HEK293T (cell line): ENCODE results near the gene PFDN1.

ENCODE experiments used
- CTCF ChIA-PET: fragments of 350-600 bp; formaldehyde crosslinking; extraction: SDS; loops from one replicate; lab custom pipeline; 2021; ENCODE audit warnings: antibody characterized with exemption, inconsistent platforms; lab: Yijun Ruan, JAX
- POLR2A ChIA-PET: fragments of 350-600 bp; formaldehyde crosslinking; extraction: SDS; loops from one replicate; lab custom pipeline; 2020; ENCODE audit warnings: antibody characterized with exemption, inconsistent platforms; lab: Yijun Ruan, JAX
- DNase-seq: peaks from one replicate; pipeline ENCODE4 v3.0.0; 2012; ENCODE audit warnings: mixed read lengths; ENCODE audit errors: extremely low spot score
- ARNT ChIP-seq: fragments of 450-650 bp; IDR thresholded peaks from 2 replicates; pipeline ENCODE4 v1.6.1; 2017; ENCODE audit warnings: mild to moderate bottlenecking
- BHLHE40 ChIP-seq: fragments of 450-650 bp; IDR thresholded peaks from 2 replicates; pipeline ENCODE4 v1.6.1; 2016; ENCODE audit warnings: mild to moderate bottlenecking, moderate library complexity, borderline replicate concordance
- CTBP1 ChIP-seq: fragments of 450-650 bp; IDR thresholded peaks from 2 replicates; pipeline ENCODE4 v1.6.1; 2016; ENCODE audit warnings: borderline replicate concordance
- ELF4 ChIP-seq: fragments of 450-650 bp; IDR thresholded peaks from 2 replicates; pipeline ENCODE4 v1.6.1; 2017; ENCODE audit warnings: antibody characterized with exemption
- FOXA1 ChIP-seq: fragments of 450-650 bp; IDR thresholded peaks from 2 replicates; pipeline ENCODE4 v1.6.1; 2016; ENCODE audit warnings: mild to moderate bottlenecking
- FOXK2 ChIP-seq: fragments of 450-650 bp; IDR thresholded peaks from 2 replicates; pipeline ENCODE4 v1.6.1; 2016; ENCODE audit warnings: mild to moderate bottlenecking
- FOXM1 ChIP-seq: fragments of 450-650 bp; IDR thresholded peaks from 2 replicates; pipeline ENCODE4 v1.6.1; 2017; ENCODE audit warnings: mild to moderate bottlenecking, borderline replicate concordance
- HDGF ChIP-seq: fragments of 450-650 bp; IDR thresholded peaks from 2 replicates; pipeline ENCODE4 v1.6.1; 2017; ENCODE audit warnings: antibody characterized with exemption, borderline replicate concordance
- L3MBTL2 ChIP-seq: fragments of 450-650 bp; conservative IDR thresholded peaks from 2 replicates; pipeline ENCODE4 v1.6.1; 2016; ENCODE audit warnings: mild to moderate bottlenecking
- LEF1 ChIP-seq: fragments of 450-650 bp; IDR thresholded peaks from 2 replicates; pipeline ENCODE4 v1.6.1; 2017; ENCODE audit warnings: mild to moderate bottlenecking, borderline replicate concordance
- NFRKB ChIP-seq: fragments of 450-650 bp; IDR thresholded peaks from 2 replicates; pipeline ENCODE4 v1.6.1; 2016; ENCODE audit warnings: mild to moderate bottlenecking, moderate library complexity
- SP1 ChIP-seq: fragments of 450-650 bp; IDR thresholded peaks from 2 replicates; pipeline ENCODE4 v1.6.1; 2017
- SUZ12 ChIP-seq: fragments of 450-650 bp; IDR thresholded peaks from 2 replicates; pipeline ENCODE4 v1.6.1; 2016; ENCODE audit warnings: mild to moderate bottlenecking
- TARDBP ChIP-seq: fragments of 450-650 bp; IDR thresholded peaks from 2 replicates; pipeline ENCODE4 v1.6.1; 2016
- ZNF384 ChIP-seq: fragments of 450-650 bp; IDR thresholded peaks from 2 replicates; pipeline ENCODE4 v1.6.1; 2016
- TF ChIP-seq, protein P1 (sequence below): fragments of 450-650 bp; IDR thresholded peaks from 2 replicates; pipeline ENCODE4 v1.6.1; 2016

PFDN1 gene

GRCh38 chr5:140259500-140259899 is 43.4 kb downstream of the PFDN1 start:
- POLR2A ChIA-PET = no interaction called here

GRCh38 chr5:140258873-140259272 is 44.0 kb downstream of the PFDN1 start:
- CTCF ChIA-PET = interaction anchor here (1.2 kb wide), 1 partner anchor 87 kb away, joined by 3 read pairs; the partner anchor contains the start of gene HBEGF

More at GRCh38 chr5:140259500-140259899, 43.4 kb downstream of the PFDN1 start:
- DNase-seq = no peak
- CTCF ChIA-PET = interaction anchor here (3.4 kb wide), 1 partner anchor 15 kb away, joined by 26 read pairs; no protein-coding TSS in a partner anchor
- TF ChIP-seq CTBP1 (no peak), SP1 (no peak), FOXA1 (no peak), FOXK2 (no peak), TARDBP (no peak), ELF4 (no peak), ZNF384 (no peak), ARNT (no peak), NFRKB (no peak), FOXM1 (no peak), HDGF (no peak), L3MBTL2 (no peak), BHLHE40 (no peak), SUZ12 (no peak), LEF1 (no peak)
- TF ChIP-seq, protein P1, sequence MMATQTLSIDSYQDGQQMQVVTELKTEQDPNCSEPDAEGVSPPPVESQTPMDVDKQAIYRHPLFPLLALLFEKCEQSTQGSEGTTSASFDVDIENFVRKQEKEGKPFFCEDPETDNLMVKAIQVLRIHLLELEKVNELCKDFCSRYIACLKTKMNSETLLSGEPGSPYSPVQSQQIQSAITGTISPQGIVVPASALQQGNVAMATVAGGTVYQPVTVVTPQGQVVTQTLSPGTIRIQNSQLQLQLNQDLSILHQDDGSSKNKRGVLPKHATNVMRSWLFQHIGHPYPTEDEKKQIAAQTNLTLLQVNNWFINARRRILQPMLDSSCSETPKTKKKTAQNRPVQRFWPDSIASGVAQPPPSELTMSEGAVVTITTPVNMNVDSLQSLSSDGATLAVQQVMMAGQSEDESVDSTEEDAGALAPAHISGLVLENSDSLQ = no peak

DNA sequence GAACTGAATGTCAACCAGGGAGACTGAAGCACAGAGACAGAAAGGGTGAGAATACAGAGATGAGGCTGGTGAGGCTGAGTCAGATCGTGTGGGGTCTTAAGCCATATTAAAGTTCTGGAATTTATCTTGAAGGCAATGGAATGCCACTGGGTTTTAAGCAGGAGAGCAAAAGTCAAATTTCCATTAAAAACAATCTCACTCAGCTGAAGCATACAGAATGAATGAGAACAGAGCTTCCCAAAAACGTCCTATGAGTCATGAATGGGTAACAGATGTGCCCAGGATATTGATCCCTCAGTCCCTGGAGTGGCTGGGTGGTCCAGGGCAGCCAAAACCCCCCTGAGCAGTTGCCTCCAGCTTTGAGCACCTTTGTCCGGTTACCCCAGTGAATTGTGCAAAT is 44.9 kb downstream of the PFDN1 start:
- ChIA-PET POLR2A (no interaction called here), CTCF (interaction anchor here (1.2 kb wide), 1 partner anchor 88 kb away, joined by 3 read pairs; the partner anchor contains the start of gene HBEGF)
- TF ChIP-seq CTBP1 (no peak), FOXM1 (no peak), TARDBP (no peak), LEF1 (no peak), FOXA1 (no peak), BHLHE40 (no peak)
- DNase-seq = no peak

More at GRCh38 chr5:140258873-140259272, 44.0 kb downstream of the PFDN1 start:
- POLR2A ChIA-PET = no interaction called here
- TF ChIP-seq ARNT = no peak
- TF ChIP-seq CTBP1 = no peak
- TF ChIP-seq L3MBTL2 = no peak
- TF ChIP-seq FOXM1 = no peak
- TF ChIP-seq, protein P1 = no peak
- no peak for TF ChIP-seq NFRKB
- TF ChIP-seq LEF1 = no peak
- TF ChIP-seq ELF4 = no peak
- no peak for TF ChIP-seq HDGF
- TF ChIP-seq FOXK2 = no peak
- no peak for TF ChIP-seq FOXA1
- no peak for DNase-seq

- no peak for TF ChIP-seq FOXK2
- no peak for TF ChIP-seq FOXM1
- TF ChIP-seq SP1 = no peak
- ChIA-PET CTCF (interaction anchor here (1.4 kb wide), 1 partner anchor 12 kb away, joined by 5 read pairs; no protein-coding TSS in a partner anchor), POLR2A (interaction anchor here (0.9 kb wide), 1 partner anchor 11 kb away, joined by 5 read pairs; no protein-coding TSS in a partner anchor)
- no peak for DNase-seq
Observed at GRCh38 chr5:140256726-140257125, 46.2 kb downstream of the PFDN1 start.

DNA sequence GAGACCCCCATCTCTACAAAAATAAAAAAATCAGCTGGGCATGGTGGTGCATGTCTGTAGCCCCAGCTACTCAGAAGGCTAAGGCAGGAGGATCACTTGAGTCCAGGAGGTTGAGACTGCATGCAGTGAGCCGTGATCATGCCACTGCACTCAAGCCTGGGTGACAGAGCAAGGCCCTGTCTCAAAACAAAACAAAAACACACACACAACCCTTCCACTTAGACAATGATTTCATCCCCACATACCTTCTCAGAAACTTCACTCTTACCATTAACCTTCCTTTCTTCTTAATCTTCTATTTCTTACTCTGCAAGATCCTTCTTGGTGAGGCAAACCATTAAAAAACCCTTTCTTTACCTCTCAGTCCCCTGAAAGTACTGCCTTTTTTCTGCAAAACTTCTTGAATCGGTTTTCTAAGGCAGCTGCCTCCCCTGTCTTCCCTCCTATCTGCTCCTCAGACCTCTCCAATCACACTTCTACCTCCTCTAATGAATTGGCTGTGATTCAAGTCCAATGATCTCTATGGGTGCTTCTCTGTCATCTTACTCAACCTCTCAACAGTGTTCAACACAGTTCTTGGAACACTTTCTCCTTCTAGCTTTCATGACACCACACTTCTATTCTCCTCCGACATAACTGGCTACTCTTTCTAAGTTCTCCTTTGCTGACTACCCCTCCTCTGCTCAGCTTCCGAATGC is 47.3 kb downstream of the PFDN1 start:
- DNase-seq = no peak
- ChIA-PET POLR2A (interaction anchor here (0.8 kb wide), 1 partner anchor 8 kb away, joined by 3 read pairs; no protein-coding TSS in a partner anchor), CTCF (interaction anchor here (1.4 kb wide), 1 partner anchor 11 kb away, joined by 5 read pairs; no protein-coding TSS in a partner anchor)
- TF ChIP-seq FOXA1 = no peak
- TF ChIP-seq, protein P1 = no peak
- TF ChIP-seq ELF4 = no peak
- TF ChIP-seq NFRKB = no peak
- TF ChIP-seq SUZ12 = no peak
- TF ChIP-seq ARNT = no peak
- TF ChIP-seq L3MBTL2 = no peak
- TF ChIP-seq FOXM1 = no peak
- no peak for TF ChIP-seq CTBP1
- no peak for TF ChIP-seq ZNF384
- no peak for TF ChIP-seq HDGF
- TF ChIP-seq BHLHE40 = no peak
- no peak for TF ChIP-seq FOXK2
- no peak for TF ChIP-seq SP1
- TF ChIP-seq TARDBP = no peak
- TF ChIP-seq LEF1 = no peak

DNA sequence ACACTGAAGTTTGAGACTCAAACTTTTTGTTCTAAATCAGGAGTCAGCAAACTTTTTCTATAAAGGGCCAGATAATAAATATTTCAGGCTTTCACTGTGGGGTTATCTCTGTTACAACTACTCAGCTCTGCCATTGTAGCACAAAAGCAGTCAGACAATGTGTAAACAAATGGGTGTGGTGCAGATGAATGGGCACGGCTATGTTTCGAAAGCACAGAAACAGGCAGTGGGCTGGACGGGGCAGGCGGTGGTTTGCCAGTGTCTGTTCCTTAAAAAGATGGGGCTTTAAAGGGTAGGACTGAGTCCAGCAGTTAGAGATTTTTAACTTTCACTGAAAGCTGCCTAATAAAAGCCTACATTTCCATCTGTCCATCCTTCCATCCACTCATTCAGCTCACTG is 48.9 kb downstream of the PFDN1 start:
- DNase-seq = no peak
- POLR2A ChIA-PET = no interaction called here
- CTCF ChIA-PET = interaction anchor here (0.8 to 2.5 kb wide), 6 partner anchors 10 to 108 kb away, joined by 3 to 12 read pairs (median 4); no protein-coding TSS in a partner anchor
- TF ChIP-seq, protein P1 = no peak
- TF ChIP-seq ARNT = no peak
- no peak for TF ChIP-seq ZNF384
- TF ChIP-seq FOXM1 = no peak
- no peak for TF ChIP-seq SP1
- TF ChIP-seq LEF1 = no peak
- no peak for TF ChIP-seq BHLHE40
- no peak for TF ChIP-seq FOXA1
